SK-N-SH (cell line): ENCODE results near the gene KRTAP4-12.
"Not testable (repeated sequence)": the region's sequence is repeated elsewhere in the genome, so short reads cannot be mapped to it uniquely, and the experiment has no call there.

Experiments used
- CTCF ChIP-seq: fragments of 200-600 bp; sonication (generic); IDR thresholded peaks from 2 replicates; pipeline ENCODE4 v1.6.1; 2017; ENCODE audit warnings: antibody characterized with exemption, mild to moderate bottlenecking, moderate library complexity
- MAX ChIP-seq: IDR thresholded peaks from 2 replicates; pipeline ENCODE4 v1.4.0; 2012; ENCODE audit warnings: low read depth
- MEF2A ChIP-seq: IDR thresholded peaks from 2 replicates; pipeline ENCODE4 v1.4.0; 2012; ENCODE audit warnings: low read depth, borderline replicate concordance
- MXI1 ChIP-seq: IDR thresholded peaks from 2 replicates; pipeline ENCODE4 v1.6.1; 2012; ENCODE audit warnings: mild to moderate bottlenecking, low read depth, low read length, improper control_type of control experiment
- NRF1 ChIP-seq: IDR thresholded peaks from 2 replicates; pipeline ENCODE4 v1.6.1; 2012; ENCODE audit warnings: low read depth, mild to moderate bottlenecking, low read length
- POLR2AphosphoS5 ChIP-seq: IDR thresholded peaks from 2 replicates; pipeline ENCODE4 v1.6.1; 2012; ENCODE audit warnings: low read depth, low read length
- RAD21 ChIP-seq: IDR thresholded peaks from 2 replicates; pipeline ENCODE4 v1.6.1; 2012; ENCODE audit warnings: mild to moderate bottlenecking, low read length
- REST ChIP-seq: IDR thresholded peaks from 2 replicates; pipeline ENCODE4 v1.6.1; 2012; ENCODE audit warnings: mild to moderate bottlenecking, low read depth, low read length, moderate library complexity
- RFX5 ChIP-seq: IDR thresholded peaks from 2 replicates; pipeline ENCODE4 v1.6.1; 2012; ENCODE audit warnings: mild to moderate bottlenecking, improper control_type of control experiment, low read length
- SMC3 ChIP-seq: IDR thresholded peaks from 2 replicates; pipeline ENCODE4 v1.6.1; 2012; ENCODE audit warnings: low read depth, low read length, improper control_type of control experiment
- USF2 ChIP-seq: fragments of 150-350 bp; IDR thresholded peaks from 2 replicates; pipeline ENCODE4 v1.6.1; 2017; ENCODE audit warnings: antibody characterized with exemption, low read length, low read depth, borderline replicate concordance
- YY1 ChIP-seq: IDR thresholded peaks from 2 replicates; pipeline ENCODE4 v1.4.0; 2012; ENCODE audit warnings: low read depth, mild to moderate bottlenecking

- not testable (repeated sequence) for TF ChIP-seq SMC3, RFX5, NRF1, RAD21, CTCF, YY1, USF2, MEF2A, MAX, REST, MXI1, POLR2AphosphoS5
Observed at GRCh38 chr17:41119696-41120690, 4.0 kb downstream of the KRTAP4-12 start.
